ENCODE results near the gene PRSS35. TPM values are rescaled to one million over a fixed set of nuclear protein-coding genes. Genes with fewer than 3 reads are reported as not detected.

The PRSS35 gene
- total RNA-seq, 1 experiment from 2014 or later = 0.10 TPM

- BruUV-seq (replicated peaks) = no TSS peak
- Histone ChIP-seq H3K9me3 (ENCODE audit: control insufficient read depth, insufficient read depth, low read depth, low read length) (no peaks in the 10 kb centered on the region), H3K4me1 (ENCODE audit: control insufficient read depth, insufficient read depth, low read length) (no peaks in the 10 kb centered on the region), H3K4me3 (ENCODE audit: low read depth in 2 of 2, low read length in 2 of 2) (no peak overlapping the region), H3K36me3 (ENCODE audit: control insufficient read depth, insufficient read depth, low read length) (no peaks in the 10 kb centered on the region), H3K27ac (ENCODE audit: low read length) (no peak overlapping the region), H3K27me3 (ENCODE audit: control insufficient read depth, insufficient read depth, low read length) (no peaks in the 10 kb centered on the region; the same call in 1 of the 2 replicates)
- intact Hi-C loops (cut with micrococcal nuclease; ENCODE audit: unreplicated experiment) (no loop called here), in situ Hi-C loops (cut with HindIII; ENCODE audit: low pct_unique_long_range_greater_than_20kb, low sequenced_read_pairs) (no loop called here)
- no peak for DNase-seq (ENCODE audit: low read depth, low spot score)
- ChIA-PET POLR2A (no interaction called here), CTCF (no interaction called here)
- no peak for ATAC-seq
- TF ChIP-seq REST (IDR thresholded peaks at IDR 0.05; ENCODE audit: insufficient read depth in 1 of 2, low read depth in 2 of 2, low read length in 1 of 2) (no peak), POLR2AphosphoS5 (IDR thresholded peaks at IDR 0.05; ENCODE audit: low read depth, low read length) (no peak), CTCF (IDR thresholded peaks at IDR 0.05) (no peak), SIN3A (IDR thresholded peaks at IDR 0.05; ENCODE audit: borderline replicate concordance, insufficient read depth, low read depth, low read length) (no peak), TCF7L2 (IDR thresholded peaks at IDR 0.05; ENCODE audit: low read depth, low read length) (no peak)
These were observed 23.9 kb upstream of the PRSS35 start for GRCh38 chr6:83488448-83488847.

GRCh38 chr6:83488861-83489260 lies 23.5 kb upstream of the PRSS35 start:
- no TSS peak for BruUV-seq (replicated peaks)
- Histone ChIP-seq H3K36me3 (ENCODE audit: control insufficient read depth, insufficient read depth, low read length) (no peaks in the 10 kb centered on the region), H3K9me3 (ENCODE audit: control insufficient read depth, insufficient read depth, low read depth, low read length) (no peaks in the 10 kb centered on the region), H3K4me3 (ENCODE audit: low read depth in 2 of 2, low read length in 2 of 2) (no peak overlapping the region), H3K27me3 (ENCODE audit: control insufficient read depth, insufficient read depth, low read length) (no peaks in the 10 kb centered on the region; the same call in 1 of the 2 replicates), H3K4me1 (ENCODE audit: control insufficient read depth, insufficient read depth, low read length) (no peaks in the 10 kb centered on the region), H3K27ac (ENCODE audit: low read length) (no peak overlapping the region)
- no peak for TF ChIP-seq SIN3A (IDR thresholded peaks at IDR 0.05; ENCODE audit: borderline replicate concordance, insufficient read depth, low read depth, low read length)
- POLR2A ChIA-PET = no interaction called here
- CTCF ChIA-PET = no interaction called here
- in situ Hi-C loops (cut with HindIII; ENCODE audit: low pct_unique_long_range_greater_than_20kb, low sequenced_read_pairs) = no loop called here
- intact Hi-C loops (cut with micrococcal nuclease; ENCODE audit: unreplicated experiment) = no loop called here
- no peak for DNase-seq (ENCODE audit: low read depth, low spot score)
- no peak for ATAC-seq

- POLR2A ChIA-PET = no interaction called here
- DNase-seq (ENCODE audit: low read depth, low spot score) (no peak), ATAC-seq (no peak)
- no peak for TF ChIP-seq SIN3A (IDR thresholded peaks at IDR 0.05; ENCODE audit: borderline replicate concordance, insufficient read depth, low read depth, low read length)
- no peak for TF ChIP-seq POLR2AphosphoS5 (IDR thresholded peaks at IDR 0.05; ENCODE audit: low read depth, low read length)
- TF ChIP-seq REST (IDR thresholded peaks at IDR 0.05; ENCODE audit: insufficient read depth in 1 of 2, low read depth in 2 of 2, low read length in 1 of 2) = no peak
- no peak for TF ChIP-seq TCF7L2 (IDR thresholded peaks at IDR 0.05; ENCODE audit: low read depth, low read length)
- TF ChIP-seq CTCF (IDR thresholded peaks at IDR 0.05) = no peak
- no peaks in the 10 kb centered on the region for H3K4me1 ChIP-seq (ENCODE audit: control insufficient read depth, insufficient read depth, low read length)
- in situ Hi-C loops (cut with HindIII; ENCODE audit: low pct_unique_long_range_greater_than_20kb, low sequenced_read_pairs) (no loop called here), intact Hi-C loops (cut with micrococcal nuclease; ENCODE audit: unreplicated experiment) (no loop called here)
- H3K9me3 ChIP-seq (ENCODE audit: control insufficient read depth, insufficient read depth, low read depth, low read length) = no peaks in the 10 kb centered on the region
- CTCF ChIA-PET = no interaction called here
- H3K36me3 ChIP-seq (ENCODE audit: control insufficient read depth, insufficient read depth, low read length) = no peaks in the 10 kb centered on the region
- no peak overlapping the region for H3K27ac ChIP-seq (ENCODE audit: low read length)
- no peaks in the 10 kb centered on the region; the same call in 1 of the 2 replicates for H3K27me3 ChIP-seq (ENCODE audit: control insufficient read depth, insufficient read depth, low read length)
- H3K4me3 ChIP-seq (ENCODE audit: low read depth in 2 of 2, low read length in 2 of 2) = no peak overlapping the region
- BruUV-seq (replicated peaks) = no TSS peak
These were observed 22.0 kb upstream of the PRSS35 start for GRCh38 chr6:83490217-83490807.
